ENCODE measurements around the gene CACNA1E.

Gene CACNA1E

GRCh38 chr1:181603735-181604410 lies 120.6 kb downstream of the CACNA1E start:
- no peak for ATAC-seq
- H3K27me3 Mint-ChIP-seq = peaks cover 5% of the 10 kb centered on the region
- H3K27ac Mint-ChIP-seq = no peak overlapping the region
- H3K36me3 Mint-ChIP-seq (ENCODE audit: low read depth) = no peaks in the 10 kb centered on the region
- no peaks in the 10 kb centered on the region for H3K9me3 Mint-ChIP-seq
- DNase-seq = no peak
- H3K4me3 Mint-ChIP-seq = no peak overlapping the region
- no peaks in the 10 kb centered on the region for H3K4me1 Mint-ChIP-seq

- peaks cover 7% of the 10 kb centered on the region for H3K27me3 Mint-ChIP-seq
- H3K36me3 Mint-ChIP-seq (ENCODE audit: low read depth) = no peaks in the 10 kb centered on the region
- no peaks in the 10 kb centered on the region for H3K9me3 Mint-ChIP-seq
- ATAC-seq (no peak), DNase-seq (no peak)
- H3K4me3 Mint-ChIP-seq = no peak overlapping the region
- H3K27ac Mint-ChIP-seq = no peak overlapping the region
- no peaks in the 10 kb centered on the region for H3K4me1 Mint-ChIP-seq
Measured at GRCh38 chr1:181604482-181605249, 121.3 kb downstream of the CACNA1E start.

GRCh38 chr1:181607524-181607923 lies 124.2 kb downstream of the CACNA1E start:
- no peaks in the 10 kb centered on the region for H3K4me1 Mint-ChIP-seq
- H3K27ac Mint-ChIP-seq = no peak overlapping the region
- peaks cover 6% of the 10 kb centered on the region for H3K27me3 Mint-ChIP-seq
- no peak overlapping the region for H3K4me3 Mint-ChIP-seq
- H3K36me3 Mint-ChIP-seq (ENCODE audit: low read depth) = no peaks in the 10 kb centered on the region
- ATAC-seq (no peak), DNase-seq (no peak)
- H3K9me3 Mint-ChIP-seq = no peaks in the 10 kb centered on the region

- Mint-ChIP-seq H3K4me1 (no peaks in the 10 kb centered on the region), H3K9me3 (no peaks in the 10 kb centered on the region), H3K36me3 (ENCODE audit: low read depth) (no peaks in the 10 kb centered on the region), H3K4me3 (no peak overlapping the region), H3K27me3 (peaks cover 6% of the 10 kb centered on the region), H3K27ac (no peak overlapping the region)
- ATAC-seq = no peak
- no peak for DNase-seq
Measured at GRCh38 chr1:181608386-181608785, 125.1 kb downstream of the CACNA1E start.

GRCh38 chr1:181608948-181609347 lies 125.6 kb downstream of the CACNA1E start:
- Mint-ChIP-seq H3K4me1 (no peaks in the 10 kb centered on the region), H3K27ac (no peak overlapping the region), H3K9me3 (no peaks in the 10 kb centered on the region), H3K36me3 (ENCODE audit: low read depth) (no peaks in the 10 kb centered on the region), H3K4me3 (no peak overlapping the region), H3K27me3 (peaks cover 6% of the 10 kb centered on the region)
- DNase-seq = no peak
- ATAC-seq = no peak

- no peaks in the 10 kb centered on the region for H3K4me1 Mint-ChIP-seq
- no peak for ATAC-seq
- H3K27me3 Mint-ChIP-seq = peaks cover 2% of the 10 kb centered on the region
- H3K36me3 Mint-ChIP-seq (ENCODE audit: low read depth) = no peaks in the 10 kb centered on the region
- no peak overlapping the region for H3K4me3 Mint-ChIP-seq
- no peak for DNase-seq
- no peak overlapping the region for H3K27ac Mint-ChIP-seq
- no peaks in the 10 kb centered on the region for H3K9me3 Mint-ChIP-seq
Measured at GRCh38 chr1:181612100-181612499, 128.8 kb downstream of the CACNA1E start.

- no peak for ATAC-seq
- Mint-ChIP-seq H3K4me1 (no peaks in the 10 kb centered on the region), H3K4me3 (no peak overlapping the region), H3K36me3 (ENCODE audit: low read depth) (no peaks in the 10 kb centered on the region), H3K9me3 (no peaks in the 10 kb centered on the region), H3K27ac (no peak overlapping the region), H3K27me3 (peaks cover 9% of the 10 kb centered on the region)
- no peak for DNase-seq
Measured at GRCh38 chr1:181618559-181618958, 135.2 kb downstream of the CACNA1E start.

GRCh38 chr1:181620183-181620582 lies 136.9 kb downstream of the CACNA1E start:
- Mint-ChIP-seq H3K4me1 (no peaks in the 10 kb centered on the region), H3K27me3 (peaks cover 13% of the 10 kb centered on the region), H3K4me3 (no peak overlapping the region), H3K36me3 (ENCODE audit: low read depth) (no peaks in the 10 kb centered on the region), H3K27ac (no peak overlapping the region), H3K9me3 (no peaks in the 10 kb centered on the region)
- ATAC-seq (no peak), DNase-seq (no peak)

GRCh38 chr1:181623850-181624249 lies 140.5 kb downstream of the CACNA1E start:
- DNase-seq (no peak), ATAC-seq (no peak)
- H3K36me3 Mint-ChIP-seq (ENCODE audit: low read depth) = no peaks in the 10 kb centered on the region
- peaks cover 11% of the 10 kb centered on the region for H3K27me3 Mint-ChIP-seq
- no peaks in the 10 kb centered on the region for H3K9me3 Mint-ChIP-seq
- no peak overlapping the region for H3K4me3 Mint-ChIP-seq
- no peaks in the 10 kb centered on the region for H3K4me1 Mint-ChIP-seq
- H3K27ac Mint-ChIP-seq = no peak overlapping the region

GRCh38 chr1:181626279-181626938 lies 143.1 kb downstream of the CACNA1E start:
- peaks cover 16% of the 10 kb centered on the region for H3K27me3 Mint-ChIP-seq
- ATAC-seq (no peak), DNase-seq (no peak)
- no peak overlapping the region for H3K27ac Mint-ChIP-seq
- H3K36me3 Mint-ChIP-seq (ENCODE audit: low read depth) = no peaks in the 10 kb centered on the region
- H3K4me3 Mint-ChIP-seq = no peak overlapping the region
- H3K4me1 Mint-ChIP-seq = no peaks in the 10 kb centered on the region
- H3K9me3 Mint-ChIP-seq = no peaks in the 10 kb centered on the region

GRCh38 chr1:181630398-181630797 lies 147.1 kb downstream of the CACNA1E start:
- Mint-ChIP-seq H3K9me3 (no peaks in the 10 kb centered on the region), H3K4me1 (no peaks in the 10 kb centered on the region), H3K27ac (no peak overlapping the region), H3K36me3 (ENCODE audit: low read depth) (no peaks in the 10 kb centered on the region), H3K4me3 (no peak overlapping the region), H3K27me3 (peaks cover 16% of the 10 kb centered on the region)
- no peak for DNase-seq
- no peak for ATAC-seq

GRCh38 chr1:181630838-181631237 lies 147.5 kb downstream of the CACNA1E start:
- Mint-ChIP-seq H3K4me3 (no peak overlapping the region), H3K27ac (no peak overlapping the region), H3K4me1 (no peaks in the 10 kb centered on the region)

GRCh38 chr1:181632492-181632891 lies 149.2 kb downstream of the CACNA1E start:
- DNase-seq = no peak
- Mint-ChIP-seq H3K36me3 (ENCODE audit: low read depth) (no peaks in the 10 kb centered on the region), H3K4me3 (no peak overlapping the region), H3K4me1 (no peaks in the 10 kb centered on the region), H3K27ac (no peak overlapping the region), H3K9me3 (no peaks in the 10 kb centered on the region), H3K27me3 (peaks cover 11% of the 10 kb centered on the region)
- ATAC-seq = no peak

More at GRCh38 chr1:181630838-181631237, 147.5 kb downstream of the CACNA1E start:
- Mint-ChIP-seq H3K27me3 (peaks cover 16% of the 10 kb centered on the region), H3K9me3 (no peaks in the 10 kb centered on the region), H3K36me3 (ENCODE audit: low read depth) (no peaks in the 10 kb centered on the region)
- ATAC-seq (no peak), DNase-seq (no peak)

- DNase-seq (no peak), ATAC-seq (no peak)
- Mint-ChIP-seq H3K27me3 (peaks cover 13% of the 10 kb centered on the region), H3K4me1 (no peaks in the 10 kb centered on the region), H3K9me3 (no peaks in the 10 kb centered on the region), H3K27ac (no peak overlapping the region), H3K36me3 (ENCODE audit: low read depth) (no peaks in the 10 kb centered on the region), H3K4me3 (no peak overlapping the region)
Measured at GRCh38 chr1:181632960-181633359, 149.6 kb downstream of the CACNA1E start.

- no peak for DNase-seq
- Mint-ChIP-seq H3K36me3 (ENCODE audit: low read depth) (no peaks in the 10 kb centered on the region), H3K27me3 (peaks cover 14% of the 10 kb centered on the region), H3K27ac (no peak overlapping the region), H3K4me1 (no peaks in the 10 kb centered on the region), H3K4me3 (no peak overlapping the region), H3K9me3 (no peaks in the 10 kb centered on the region)
- no peak for ATAC-seq
Measured at GRCh38 chr1:181635110-181635509, 151.8 kb downstream of the CACNA1E start.
